H1 (cell line): ENCODE measurements around the gene TRIM15. TPM values are rescaled to one million over a fixed set of nuclear protein-coding genes. Genes with fewer than 3 reads are reported as not detected.
"Not testable (repeated sequence)": the region's sequence is repeated elsewhere in the genome, so short reads cannot be mapped to it uniquely, and the experiment has no call there.

ENCODE experiments used
- CTCF ChIA-PET: fragments of 300-600 bp; sonication (Branson Sonifier 250); formaldehyde crosslinking; loops from one replicate; lab custom pipeline; 2021; ENCODE audit not compliant: partially characterized antibody; lab: Charles Lee
- POLR2A ChIA-PET: fragments of 300-600 bp; sonication (Branson Sonifier 250); formaldehyde crosslinking; loops from one replicate; lab custom pipeline; 2021; ENCODE audit warnings: inconsistent platforms; ENCODE audit not compliant: partially characterized antibody; lab: Charles Lee
- DNase-seq, 2 experiments: peaks; one replicate each; pipeline versions ENCODE4 v3.0.0 to v3.0.0-alpha.2; 2010 to 2022; ENCODE audit warnings: low spot score in 2 of 2, low read depth in 1 of 2, mixed read lengths in 1 of 2
- FAIRE-seq: peaks from 2 replicates; lab custom pipeline; 2011; peaks lifted over from hg19 to GRCh38; lab: Jason Lieb, UNC
- H2AFZ ChIP-seq: 2 replicates; pipeline ENCODE4 v1.8.1; 2012; ENCODE audit warnings: low read length, inconsistent platforms
- H2AK5ac ChIP-seq: 2 replicates; pipeline ENCODE4 v1.6.1; 2013; ENCODE audit warnings: low read depth, low read length
- H2BK120ac ChIP-seq: replicated peaks from 2 replicates; pipeline ENCODE3; 2013; ENCODE audit warnings: low read depth, low read length, inconsistent platforms
- H2BK12ac ChIP-seq: 2 replicates; pipeline ENCODE4 v1.6.1; 2013; ENCODE audit warnings: low read depth, low read length
- H2BK15ac ChIP-seq: 2 replicates; pipeline ENCODE4 v1.6.1; 2013; ENCODE audit warnings: low read length
- H2BK20ac ChIP-seq: 2 replicates; pipeline ENCODE4 v1.6.1; 2013; ENCODE audit warnings: low read length
- H2BK5ac ChIP-seq: 2 replicates; pipeline ENCODE4 v1.6.1; 2013; ENCODE audit warnings: low read depth, low read length
- H3K14ac ChIP-seq: 2 replicates; pipeline ENCODE4 v1.6.1; 2013; ENCODE audit warnings: inconsistent platforms; ENCODE audit not compliant: insufficient read length
- H3K18ac ChIP-seq: 2 replicates; pipeline ENCODE4 v1.6.1; 2013; ENCODE audit warnings: low read length; ENCODE audit errors: extremely low read depth
- H3K23ac ChIP-seq: 2 replicates; pipeline ENCODE4 v1.6.1; 2013; ENCODE audit warnings: inconsistent platforms; ENCODE audit not compliant: insufficient read length
- H3K23me2 ChIP-seq: 2 replicates; pipeline ENCODE4 v1.6.1; 2013; ENCODE audit warnings: low read depth, low read length
- H3K27ac ChIP-seq: 2 replicates; pipeline ENCODE4 v1.6.1; 2011; ENCODE audit warnings: low read depth, low read length, inconsistent platforms
- H3K27me3 ChIP-seq, 4 experiments: replicated peaks in 1 of 4; 1 replicate in 1 of 4; 2 replicates in 3 of 4; pipeline versions ENCODE4 v1.6.1 to v1.8.1; 2011 to 2013; ENCODE audit warnings: low read length in 3 of 4, mild to moderate bottlenecking in 3 of 4, inconsistent platforms in 2 of 4, mixed read lengths in 2 of 4, moderate library complexity in 1 of 4; ENCODE audit not compliant: control insufficient read depth in 3 of 4, insufficient read depth in 3 of 4; ENCODE audit errors: extremely low read depth in 1 of 4
- H3K36me3 ChIP-seq, 4 experiments: 2 replicates each; pipeline versions ENCODE4 v1.6.1 to v1.8.1; 2011 to 2013; ENCODE audit warnings: mild to moderate bottlenecking in 4 of 4, low read length in 3 of 4, moderate library complexity in 2 of 4, control low read depth in 1 of 4, inconsistent platforms in 1 of 4; ENCODE audit not compliant: insufficient read depth in 4 of 4, control insufficient read depth in 2 of 4
- H3K4ac ChIP-seq: replicated peaks from 2 replicates; pipeline ENCODE3; 2013; ENCODE audit warnings: low read length, low read depth, mixed read lengths, inconsistent platforms; ENCODE audit not compliant: insufficient read length
- H3K4me1 ChIP-seq, 4 experiments: replicated peaks in 1 of 4; 1 replicate in 1 of 4; 2 replicates in 3 of 4; pipeline versions ENCODE4 v1.6.1 to v1.8.1; 2011 to 2013; ENCODE audit warnings: low read length in 3 of 4, inconsistent platforms in 2 of 4, mixed read lengths in 1 of 4; ENCODE audit not compliant: insufficient read depth in 4 of 4, control insufficient read depth in 3 of 4
- H3K4me2 ChIP-seq, 2 experiments: 2 replicates each; pipeline versions ENCODE4 v1.6.1 to v1.8.1; 2011 to 2013; ENCODE audit warnings: low read depth in 2 of 2, low read length in 2 of 2, control low read depth in 1 of 2, inconsistent platforms in 1 of 2, mild to moderate bottlenecking in 1 of 2; ENCODE audit not compliant: insufficient read depth in 1 of 2
- H3K4me3 ChIP-seq, 4 experiments: fragments of 200-600, 300-600 bp in 1 of 4; sonication (generic), shearing (Covaris generic), sonication (Bioruptor Twin) in 1 of 4; 2 replicates each; pipeline versions ENCODE4 v1.5.1 to v1.8.1; 2011 to 2016; ENCODE audit warnings: low read length in 4 of 4, low read depth in 3 of 4, control low read depth in 2 of 4, inconsistent platforms in 2 of 4, mild to moderate bottlenecking in 2 of 4, mixed read lengths in 1 of 4, moderate library complexity in 1 of 4; ENCODE audit not compliant: insufficient read depth in 2 of 4; ENCODE audit errors: extremely low read depth in 1 of 4
- H3K56ac ChIP-seq: replicated peaks from 2 replicates; pipeline ENCODE3; 2013; ENCODE audit warnings: low read depth, mild to moderate bottlenecking, mixed read lengths, low read length, inconsistent platforms; ENCODE audit not compliant: insufficient read length
- H3K79me1 ChIP-seq: 2 replicates; pipeline ENCODE4 v1.6.1; 2013; ENCODE audit warnings: low read depth, low read length, control low read depth
- H3K79me2 ChIP-seq, 2 experiments: 2 replicates each; pipeline versions ENCODE4 v1.6.1 to v1.8.1; 2012 to 2013; ENCODE audit warnings: low read length in 2 of 2, mild to moderate bottlenecking in 2 of 2, inconsistent platforms in 1 of 2; ENCODE audit not compliant: insufficient read depth in 2 of 2, control insufficient read depth in 1 of 2
- H3K9ac ChIP-seq, 4 experiments: replicated peaks in 1 of 4; 1 replicate in 1 of 4; 2 replicates in 3 of 4; pipeline versions ENCODE4 v1.6.1 to v1.8.1; 2011 to 2013; ENCODE audit warnings: low read depth in 3 of 4, low read length in 3 of 4, control low read depth in 2 of 4, mild to moderate bottlenecking in 2 of 4, moderate library complexity in 2 of 4, inconsistent platforms in 1 of 4; ENCODE audit errors: extremely low read depth in 1 of 4
- H3K9me3 ChIP-seq, 2 experiments: 2 replicates each; pipeline versions ENCODE4 v1.6.1 to v1.8.1; 2012 to 2013; ENCODE audit warnings: mild to moderate bottlenecking in 2 of 2, moderate library complexity in 2 of 2, control low read depth in 1 of 2, inconsistent platforms in 1 of 2, low read depth in 1 of 2, low read length in 1 of 2, mixed read lengths in 1 of 2; ENCODE audit not compliant: insufficient read depth in 2 of 2
- H4K20me1 ChIP-seq, 2 experiments: replicated peaks in 1 of 2; 2 replicates each; pipeline versions ENCODE3 to v1.8.1; 2011 to 2013; ENCODE audit warnings: inconsistent platforms in 2 of 2, low read length in 2 of 2, mild to moderate bottlenecking in 1 of 2; ENCODE audit not compliant: insufficient read depth in 2 of 2, control insufficient read depth in 1 of 2
- H4K5ac ChIP-seq: 2 replicates; pipeline ENCODE4 v1.6.1; 2013; ENCODE audit warnings: low read length, low read depth, mixed read lengths, inconsistent platforms; ENCODE audit not compliant: insufficient read length
- H4K8ac ChIP-seq: 2 replicates; pipeline ENCODE4 v1.8.0; 2013; ENCODE audit warnings: mild to moderate bottlenecking, moderate library complexity, low read length, inconsistent platforms; ENCODE audit not compliant: insufficient read depth; ENCODE audit errors: extremely low read depth
- H4K91ac ChIP-seq: replicated peaks from 2 replicates; pipeline ENCODE3; 2013; ENCODE audit warnings: low read length, mixed read lengths, inconsistent platforms; ENCODE audit not compliant: insufficient read length
- WGBS, 2 experiments: shearing (Covaris generic) in 1 of 2; methylation state at CpG; one replicate each; pipeline versions ENCODE4 v1.1.6 to v1.1.7; 2013 to 2015; ENCODE audit warnings: low lambda C conversion rate in 2 of 2, mixed read lengths in 2 of 2, inconsistent platforms in 1 of 2, low coverage in 1 of 2, missing lambda C conversion rate in 1 of 2; ENCODE audit not compliant: insufficient replicate concordance in 2 of 2, insufficient coverage in 1 of 2, insufficient read length in 1 of 2; ENCODE audit errors: extremely low coverage in 1 of 2, missing lambda C conversion rate in 1 of 2; 5-methylcytosine and 5-hydroxymethylcytosine counted together
- polyA plus RNA-seq, 7 experiments: library from polyadenylated mRNA; depleted of rRNA in 3 of 7; stranded (reverse) in 5 of 7; unstranded in 2 of 7; fragments of >200 nt in 5 of 7; fragments of 200-250 nt in 2 of 7; gene quantifications; 1 replicate in 5 of 7; 2 replicates in 1 of 7; 4 replicates in 1 of 7; pipeline versions ENCODE4 v1.2.1 to v1.2.3, GENCODE V29; 2011 to 2013; ENCODE audit warnings: missing spikeins in 2 of 7, mixed read lengths in 2 of 7
- total RNA-seq: library from RNA; stranded (reverse); fragmentation: NEBNext Ultra II Directional; extraction: Animal tissue kit (Norgen Biotek cat#: 25700); gene quantifications from 2 replicates; pipeline ENCODE4 v1.2.1, GENCODE V29; 2021

The TRIM15 gene
- total and polyA plus RNA-seq, 2 of the 8 experiments (the other 6 are each of a cell fraction or from before 2014, with no cell fraction given) = 0.18 to 0.48 TPM

- H3K4me1 ChIP-seq, H3K36me3 ChIP-seq, H4K20me1 ChIP-seq, H2BK5ac ChIP-seq, H2BK12ac ChIP-seq, H3K4ac ChIP-seq, H3K27ac ChIP-seq, FAIRE-seq, H4K5ac ChIP-seq, H3K56ac ChIP-seq, H3K9ac ChIP-seq, H2BK15ac ChIP-seq, H3K9me3 ChIP-seq, H2BK20ac ChIP-seq, H2AK5ac ChIP-seq, H4K8ac ChIP-seq, H3K4me3 ChIP-seq, H2AFZ ChIP-seq, H2BK120ac ChIP-seq, DNase-seq, H3K23me2 ChIP-seq, H3K18ac ChIP-seq, H3K79me2 ChIP-seq, POLR2A ChIA-PET, H3K79me1 ChIP-seq, H3K27me3 ChIP-seq, H3K4me2 ChIP-seq, H4K91ac ChIP-seq, H3K23ac ChIP-seq, H3K14ac ChIP-seq: not testable (repeated sequence)
- WGBS, 2 experiments = 79% methylated on average over 5 of the region's 5 CpGs; no CpG with 5 or more reads in 1 of the 2 experiments
- CTCF ChIA-PET = interaction anchor here (1.3 kb wide), 1 partner anchor 13 kb away, joined by 6 read pairs; no protein-coding TSS in a partner anchor
Observed at GRCh38 chr6:30118691-30119090, 44.7 kb upstream of the TRIM15 start.
